NCI-H146 treated with DMSO at 0.1 percent for 48 hours (cell line): ENCODE results near the gene NEURL3.
"Not testable (repeated sequence)": the region's sequence is repeated elsewhere in the genome, so short reads cannot be mapped to it uniquely, and the experiment has no call there.

Experiments used
- DNase-seq: peaks from one replicate; lab custom pipeline; 2025; ENCODE audit not compliant: unreplicated experiment; lab: John Stamatoyannopoulos, UW

Gene NEURL3

DNA sequence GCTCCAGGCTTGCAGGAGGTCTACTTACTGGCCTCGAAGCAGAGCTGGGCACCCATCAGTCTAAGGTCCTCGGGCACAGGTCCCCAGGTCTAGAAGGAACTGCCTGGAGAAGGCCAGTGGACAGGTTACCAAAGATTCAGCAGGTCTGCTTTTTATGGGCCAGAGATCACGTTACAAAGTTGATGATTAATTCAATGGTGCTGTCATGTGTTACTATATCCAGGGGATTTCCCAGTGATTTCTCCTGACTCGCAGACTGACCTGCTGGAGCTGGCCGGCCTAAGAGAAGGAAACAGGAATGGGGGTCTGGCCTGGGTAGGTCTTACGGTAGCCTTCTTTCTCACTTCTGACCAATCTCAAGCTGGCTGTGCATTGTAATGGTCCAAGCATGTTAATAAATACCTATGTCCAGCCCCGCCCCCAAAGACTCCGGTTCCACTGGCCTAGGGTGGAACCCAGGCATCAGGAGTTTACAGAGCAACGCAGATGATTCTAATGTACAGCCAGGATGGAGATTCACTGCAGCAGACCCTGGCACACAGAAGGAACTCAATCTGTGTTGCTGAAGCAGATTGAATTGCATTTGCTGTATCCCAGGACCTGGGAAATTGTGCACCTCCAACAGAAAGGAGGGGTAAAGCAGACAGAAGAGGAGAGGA is at the start of gene NEURL3:
Gene NEURL3 (minus strand): TSS at position 127 of the 659 bp plus-strand sequence. CDS start 71 bp downstream, at position 56.
- no peak for DNase-seq

GRCh38 chr2:96554293-96555145 is 49.4 kb upstream of the NEURL3 start:
- peak; percentile 23 for DNase-seq

- not testable (repeated sequence) for DNase-seq
Observed at GRCh38 chr2:96553957-96554292, 48.8 kb upstream of the NEURL3 start.

- no peak for DNase-seq
Observed at GRCh38 chr2:96553176-96553956, 48.2 kb upstream of the NEURL3 start.

DNA sequence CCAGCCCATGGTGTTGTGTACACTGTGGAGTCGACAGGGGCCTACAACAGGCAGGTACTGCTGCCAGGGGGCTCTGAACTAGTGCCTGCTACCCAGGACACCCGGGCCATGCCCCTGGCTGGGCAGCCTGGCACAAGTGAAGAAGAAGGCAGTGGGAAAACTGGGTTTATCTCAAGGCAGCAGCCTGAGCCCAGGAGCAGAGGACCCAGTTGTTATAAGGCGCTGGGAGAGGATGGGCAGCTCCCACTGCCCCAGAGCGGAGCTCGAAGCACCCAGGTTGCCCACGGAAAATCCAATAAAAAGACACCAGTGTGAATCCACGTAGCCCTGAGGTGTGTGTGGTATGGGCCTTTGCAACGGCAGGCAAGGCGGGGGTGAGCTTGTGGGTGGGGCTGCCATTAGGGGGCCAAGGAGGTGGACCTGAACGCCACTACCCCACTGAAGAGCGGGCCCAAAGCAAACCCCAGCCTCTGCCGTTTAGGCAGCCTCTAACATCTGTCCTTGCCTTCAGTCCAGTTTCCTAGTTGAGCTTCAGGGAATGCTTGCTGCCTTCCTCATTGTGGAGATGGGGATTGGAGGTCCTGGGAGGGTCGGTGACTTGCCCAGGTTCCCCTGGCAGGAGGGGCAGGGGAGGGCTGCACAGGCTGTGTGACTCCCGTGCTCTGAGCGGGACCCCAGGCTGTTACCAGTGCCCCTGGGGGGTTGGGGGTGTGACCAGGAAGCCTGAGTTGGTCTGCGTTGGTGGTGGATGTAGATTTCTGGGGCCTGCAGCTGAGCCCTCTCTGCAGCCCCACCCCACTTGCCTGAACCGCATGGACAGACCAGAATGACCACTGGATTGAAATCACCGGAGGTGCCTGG is 47.4 kb upstream of the NEURL3 start:
- no peak for DNase-seq

DNA sequence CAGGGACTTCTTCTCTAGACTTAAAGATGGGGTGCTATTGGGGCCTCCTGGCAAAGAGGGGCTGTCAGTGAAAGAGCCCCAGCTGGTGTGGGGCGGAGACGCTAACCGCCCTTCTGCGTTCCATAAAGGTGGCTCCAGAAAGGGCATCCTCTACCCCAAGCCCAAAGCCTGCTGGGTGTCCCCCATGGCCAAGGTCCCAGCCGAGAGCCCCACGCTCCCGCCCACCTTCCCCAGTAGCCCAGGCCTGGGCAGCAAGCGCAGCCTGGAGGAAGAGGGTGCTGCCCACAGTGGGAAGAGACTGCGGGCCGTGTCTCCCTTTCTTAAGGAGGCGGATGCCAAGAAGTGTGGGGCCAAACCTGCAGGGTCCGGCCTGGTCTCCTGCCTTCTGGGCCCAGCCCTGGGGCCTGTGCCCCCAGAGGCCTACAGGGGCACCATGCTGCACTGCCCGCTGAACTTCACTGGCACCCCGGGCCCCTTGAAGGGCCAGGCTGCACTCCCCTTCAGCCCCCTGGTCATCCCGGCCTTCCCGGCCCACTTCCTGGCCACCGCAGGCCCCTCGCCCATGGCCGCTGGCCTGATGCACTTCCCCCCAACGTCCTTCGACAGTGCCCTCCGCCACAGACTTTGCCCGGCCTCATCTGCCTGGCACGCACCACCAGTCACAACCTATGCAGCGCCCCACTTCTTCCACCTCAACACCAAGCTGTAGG is 46.6 kb upstream of the NEURL3 start:
- DNase-seq, result no peak

- DNase-seq, result no peak
Observed at GRCh38 chr2:96550787-96551604, 45.8 kb upstream of the NEURL3 start.

- DNase-seq, result no peak
Observed at GRCh38 chr2:96549967-96550786, 45.0 kb upstream of the NEURL3 start.

- DNase-seq, result no peak
Observed at GRCh38 chr2:96549466-96549785, 44.3 kb upstream of the NEURL3 start.

- no peak for DNase-seq
Observed at GRCh38 chr2:96548558-96549465, 43.7 kb upstream of the NEURL3 start.

DNA sequence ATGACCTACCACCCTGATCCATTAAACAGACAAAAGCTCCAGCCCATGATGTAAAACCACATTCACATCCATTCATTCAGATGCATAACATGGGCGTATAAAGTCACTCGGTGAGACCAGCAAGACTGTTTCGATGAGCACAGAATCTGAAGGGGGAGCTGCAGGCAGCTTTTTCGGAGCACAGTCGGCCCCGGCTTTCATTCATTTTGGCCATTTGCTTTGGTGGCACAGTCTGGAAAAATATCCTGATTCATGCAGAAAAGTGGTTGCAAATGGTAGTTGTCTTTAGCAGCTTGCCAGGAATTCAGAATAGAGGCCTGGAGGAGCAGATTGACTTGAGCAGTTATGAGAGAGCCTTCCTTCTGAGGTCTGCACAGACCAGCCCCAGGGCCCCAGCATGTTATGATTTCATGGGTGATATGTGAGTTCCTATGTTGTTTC is 42.6 kb upstream of the NEURL3 start:
- DNase-seq, result no peak

DNA sequence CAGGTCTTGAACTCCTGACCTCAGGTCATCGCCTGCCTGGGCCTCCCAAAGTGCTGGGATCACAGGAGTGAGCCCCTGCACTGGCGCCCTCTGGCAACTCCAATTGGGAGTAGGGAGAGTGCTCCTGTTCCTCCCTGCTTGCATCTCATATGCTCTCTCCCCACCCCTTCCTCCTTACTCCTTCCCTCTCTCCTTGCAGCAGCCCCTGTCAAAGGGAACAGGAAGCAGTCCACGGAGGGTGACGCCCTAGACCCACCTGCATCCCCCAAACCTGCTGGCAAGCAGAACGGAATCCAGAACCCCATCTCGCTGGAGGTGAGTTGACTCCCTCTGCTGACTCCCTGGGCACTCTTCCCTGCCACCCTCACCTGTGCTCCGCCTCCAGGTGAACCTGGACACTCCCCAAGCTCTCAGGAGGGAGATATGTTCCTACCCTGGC is 42.1 kb upstream of the NEURL3 start:
- no peak for DNase-seq

GRCh38 chr2:96546797-96547196 is 41.6 kb upstream of the NEURL3 start:
- no peak for DNase-seq

- no peak for DNase-seq
Observed at GRCh38 chr2:96546321-96546720, 41.2 kb upstream of the NEURL3 start.

GRCh38 chr2:96542357-96542977 is 37.3 kb upstream of the NEURL3 start:
- DNase-seq, result no peak

GRCh38 chr2:96541398-96542152 is 36.4 kb upstream of the NEURL3 start:
- no peak for DNase-seq
